Embryonic facial prominence (tissue), 1 donor: ENCODE data around the gene ERVH48-1.
"Not testable (repeated sequence)": the region's sequence is repeated elsewhere in the genome, so short reads cannot be mapped to it uniquely, and the experiment has no call there.

Experiments used
- DNase-seq: peaks from one replicate; pipeline ENCODE4 v3.0.0-alpha.2; 2016; ENCODE audit errors: extremely low spot score

ERVH48-1 gene

DNA sequence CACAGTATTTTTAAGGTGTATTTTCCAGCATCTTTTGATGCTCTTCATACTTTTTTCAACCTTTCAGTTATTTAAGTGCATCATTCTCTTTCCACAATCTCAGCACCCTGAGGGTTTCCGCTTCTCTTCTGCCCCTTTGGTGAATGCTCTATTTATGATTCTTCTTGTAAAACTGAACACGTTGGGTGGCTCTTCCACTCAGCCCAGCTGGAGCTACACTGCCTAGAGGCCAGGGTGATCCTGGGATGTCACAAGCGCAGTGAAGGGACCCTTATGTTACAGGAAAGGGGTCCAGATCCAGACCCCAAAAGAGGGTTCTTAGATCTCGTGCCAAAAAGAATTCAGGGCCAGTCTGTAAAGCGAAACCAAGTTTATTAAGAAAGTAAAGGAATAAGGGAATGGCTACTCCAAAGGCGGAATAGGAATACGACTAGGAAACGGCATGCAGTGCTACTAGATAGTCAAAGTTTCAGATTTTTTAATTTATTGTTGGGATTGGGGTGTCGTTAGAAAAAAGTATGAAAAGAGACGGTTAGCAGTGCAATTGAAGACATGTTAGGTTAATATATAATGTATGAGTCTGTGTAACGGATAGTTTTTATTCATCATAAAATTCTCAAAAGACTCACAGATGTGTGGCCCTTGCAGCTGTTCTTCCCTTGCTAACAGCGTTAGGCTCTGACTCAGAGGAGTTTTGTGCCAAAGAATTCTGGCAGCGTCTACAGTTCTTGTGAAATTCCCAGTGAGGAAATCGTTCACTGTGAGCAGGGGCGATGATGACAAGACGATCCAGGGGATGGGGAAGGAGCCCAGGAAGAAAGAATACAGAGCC is 14.4 kb upstream of the ERVH48-1 start:
- peak; percentile 63 for DNase-seq

DNA sequence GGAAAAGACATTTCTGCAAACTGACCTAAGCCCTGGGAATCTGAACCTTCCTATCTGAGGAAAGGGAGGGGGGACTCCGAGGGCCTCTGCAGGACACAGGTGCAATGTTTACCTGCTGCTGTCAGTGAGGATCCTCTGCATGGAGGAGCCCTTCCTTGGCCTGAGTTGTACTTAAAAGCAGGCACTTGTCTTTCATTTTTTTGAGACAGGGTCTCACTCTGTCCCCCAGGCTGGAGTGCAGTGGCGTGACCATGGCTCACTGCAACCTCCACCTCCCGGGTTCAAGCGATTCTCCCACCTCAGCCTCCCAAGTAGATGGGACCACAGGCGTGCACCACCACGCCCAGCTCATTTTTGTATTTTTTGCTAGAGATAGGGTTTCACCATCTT is 13.2 kb upstream of the ERVH48-1 start:
- DNase-seq, result not testable (repeated sequence)

DNA sequence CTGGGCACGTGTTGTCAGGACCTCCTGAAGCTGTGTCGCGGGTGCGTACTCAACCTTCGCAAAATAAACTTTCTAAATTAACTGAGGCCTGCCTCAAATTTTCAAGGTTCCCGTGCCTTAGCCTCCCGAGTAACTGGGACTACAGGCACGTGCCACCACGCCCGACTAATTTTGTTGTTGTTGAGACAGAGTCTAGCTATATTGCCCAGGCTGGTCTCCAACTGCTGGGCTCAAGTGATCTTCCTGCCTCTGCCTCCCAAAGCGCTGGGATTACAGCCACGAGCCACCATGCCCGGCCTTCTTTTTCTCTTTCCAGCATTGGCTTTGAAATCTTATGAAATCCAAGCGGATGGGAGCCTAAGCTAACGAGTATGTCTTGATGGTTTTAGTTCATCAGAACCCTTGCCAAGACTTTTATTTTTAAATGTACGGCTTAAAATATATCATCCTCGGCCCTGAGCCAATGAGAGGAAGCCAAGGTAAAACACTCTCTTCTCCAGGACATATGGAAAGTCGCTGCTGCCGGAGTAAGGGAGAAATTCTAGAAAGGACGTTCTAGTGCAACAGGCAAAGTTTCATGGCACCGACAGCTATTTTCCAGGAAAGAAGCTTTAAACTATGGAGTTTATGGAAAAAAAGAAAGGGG is 12.7 kb upstream of the ERVH48-1 start:
- no peak for DNase-seq

DNA sequence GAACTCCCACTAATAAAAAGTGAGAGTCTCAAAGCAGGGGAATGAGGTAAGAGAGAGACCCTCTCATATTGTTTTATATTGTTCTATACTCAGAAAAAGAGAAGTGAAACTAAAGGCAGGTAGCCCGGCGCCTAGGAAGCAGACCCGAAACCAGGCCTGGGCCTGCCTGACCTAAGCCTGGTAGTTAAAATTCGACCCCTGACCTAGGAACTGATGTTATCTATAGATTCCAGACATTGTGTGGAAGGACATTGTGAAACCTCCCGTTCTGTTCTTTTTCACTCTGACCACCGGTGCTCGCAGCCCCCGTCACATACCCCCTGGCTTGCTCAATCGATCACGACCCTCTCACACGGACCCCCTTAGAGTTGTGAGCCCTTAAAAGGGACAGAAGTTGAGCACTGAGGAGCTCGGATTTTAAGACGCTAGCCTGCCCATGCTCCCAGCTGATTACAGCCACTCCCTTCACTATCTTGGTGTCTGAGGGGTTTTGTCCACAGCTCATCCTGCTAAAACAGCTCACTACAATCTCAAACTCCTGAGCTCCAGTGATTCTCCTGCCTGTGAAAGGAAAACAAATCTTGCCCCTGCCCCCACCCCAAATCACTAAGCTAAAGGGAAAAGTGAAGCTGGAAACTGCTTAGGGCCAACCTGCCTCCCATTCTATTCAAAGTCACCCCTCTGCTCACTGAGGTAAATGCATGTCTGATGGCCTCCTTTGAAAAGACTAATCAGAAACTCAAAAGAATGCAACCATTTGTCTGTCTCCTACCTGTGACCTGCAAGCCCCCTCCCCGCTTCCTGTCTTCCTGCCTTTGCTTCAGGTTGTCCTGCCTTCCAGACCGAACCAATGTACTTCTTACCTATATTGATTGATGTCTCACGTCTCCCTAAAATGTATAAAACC is 11.9 kb upstream of the ERVH48-1 start:
- not testable (repeated sequence) for DNase-seq

DNA sequence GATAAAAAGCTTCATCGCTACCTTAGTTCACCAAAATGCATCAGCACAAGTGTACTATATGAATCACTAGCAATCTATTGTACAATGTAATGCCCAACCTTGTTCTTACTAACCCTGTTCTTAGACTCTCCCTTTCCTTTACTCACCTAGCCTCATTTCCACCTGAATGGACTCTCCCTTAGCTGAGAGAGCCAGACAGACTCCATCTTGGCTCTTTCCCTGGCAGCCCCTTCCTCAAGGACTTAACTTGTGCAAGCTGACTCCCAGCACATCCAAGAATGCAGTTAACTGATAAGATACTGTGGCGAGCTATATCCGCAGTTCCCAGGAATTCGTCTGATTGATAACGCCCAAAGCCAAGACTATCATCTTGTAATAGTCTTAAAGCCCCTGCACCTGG is 10.9 kb upstream of the ERVH48-1 start:
- not testable (repeated sequence) for DNase-seq

DNA sequence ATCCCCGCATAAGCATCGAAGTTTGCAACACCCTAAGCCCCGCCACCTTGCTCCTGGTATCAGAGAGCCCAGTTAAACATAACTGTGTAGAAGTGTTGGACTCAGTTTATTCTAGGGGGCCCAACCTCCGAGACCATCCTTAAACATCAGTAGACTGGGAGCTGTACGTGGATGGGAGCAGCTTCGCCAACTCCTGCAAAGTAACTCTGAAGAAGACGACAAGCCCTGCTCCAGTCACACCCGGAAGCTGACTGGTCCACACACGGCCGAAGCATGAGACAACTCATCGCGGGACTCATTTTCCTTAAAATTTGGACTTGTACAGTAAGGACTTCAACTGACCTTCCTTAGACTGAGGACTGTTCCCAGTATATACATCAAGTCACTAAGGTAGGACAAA is 8.5 kb upstream of the ERVH48-1 start:
- DNase-seq, result not testable (repeated sequence)

DNA sequence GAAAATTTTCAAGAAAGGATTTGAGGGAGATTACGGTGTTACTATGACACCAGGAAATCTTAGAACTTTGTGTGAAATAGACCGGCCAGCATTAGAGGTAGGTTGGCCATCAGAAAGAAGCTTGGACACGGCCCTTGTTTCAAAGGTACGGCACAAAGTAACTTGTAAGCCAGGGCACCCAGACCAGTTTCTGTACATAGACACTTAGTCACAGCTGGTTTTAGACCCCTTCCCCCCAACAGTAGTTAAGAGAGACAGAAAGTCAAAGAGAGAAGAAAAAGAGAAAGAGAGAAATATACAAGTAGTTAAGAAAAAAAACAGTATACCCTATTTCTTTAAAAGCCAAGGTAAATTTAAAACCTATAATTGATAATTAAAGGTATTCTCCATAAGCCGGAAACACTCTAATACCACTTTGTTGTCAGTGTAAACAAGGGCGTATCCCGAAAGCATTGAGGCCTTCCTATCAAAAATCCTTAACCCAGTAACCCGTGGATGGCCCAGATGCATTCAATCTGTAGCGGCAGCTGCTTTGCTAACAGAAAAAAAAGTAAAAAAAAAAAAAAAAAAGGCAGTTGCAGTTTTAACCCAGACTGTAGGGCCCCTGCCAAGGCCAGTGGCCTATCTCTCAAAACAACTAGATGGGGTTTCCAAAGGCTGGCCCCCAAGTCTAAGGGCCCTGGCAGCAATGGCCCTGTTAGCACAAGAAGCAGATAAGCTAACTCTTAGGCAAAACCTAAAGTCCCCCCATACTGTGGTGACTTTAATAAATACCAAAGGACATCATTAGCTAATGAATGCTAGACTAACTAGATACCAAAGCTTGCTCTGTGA is 7.9 kb upstream of the ERVH48-1 start:
- DNase-seq, result not testable (repeated sequence)

DNA sequence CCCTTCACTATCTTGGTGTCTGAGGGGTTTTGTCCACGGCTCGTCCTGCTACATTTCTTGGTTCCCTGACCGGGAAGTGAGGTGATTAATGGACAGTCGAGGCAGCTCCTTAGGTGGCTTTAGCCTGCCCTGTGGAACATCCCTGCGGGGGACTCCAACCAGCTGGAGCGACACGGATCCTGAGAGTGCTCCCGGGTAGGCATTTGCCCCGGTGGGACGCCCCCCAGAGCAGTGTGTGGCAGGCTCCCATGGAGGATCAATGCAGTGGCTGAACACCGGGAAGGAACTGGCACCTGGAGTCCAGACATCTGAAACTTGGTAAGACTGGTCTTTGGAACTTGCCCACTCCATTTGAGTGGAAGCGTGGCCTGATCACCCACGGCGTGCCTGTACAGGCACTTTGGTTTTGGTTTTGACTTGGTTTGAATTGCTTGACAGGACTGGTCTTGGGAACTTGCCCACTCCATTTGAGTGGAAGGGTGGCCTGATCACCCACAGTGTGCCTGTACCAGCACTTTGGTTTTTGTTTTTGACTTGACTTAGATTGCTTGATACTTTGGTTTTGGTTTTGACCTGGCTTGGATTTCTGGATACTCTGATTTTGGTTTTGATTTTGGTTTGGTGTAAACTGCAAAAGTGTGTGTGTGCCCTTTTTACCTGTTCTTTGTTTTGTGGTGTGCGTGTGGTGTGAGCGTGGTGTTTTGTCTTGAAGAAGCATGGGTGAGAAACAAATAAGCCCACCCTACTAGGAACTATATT is 7.1 kb upstream of the ERVH48-1 start:
- not testable (repeated sequence) for DNase-seq

DNA sequence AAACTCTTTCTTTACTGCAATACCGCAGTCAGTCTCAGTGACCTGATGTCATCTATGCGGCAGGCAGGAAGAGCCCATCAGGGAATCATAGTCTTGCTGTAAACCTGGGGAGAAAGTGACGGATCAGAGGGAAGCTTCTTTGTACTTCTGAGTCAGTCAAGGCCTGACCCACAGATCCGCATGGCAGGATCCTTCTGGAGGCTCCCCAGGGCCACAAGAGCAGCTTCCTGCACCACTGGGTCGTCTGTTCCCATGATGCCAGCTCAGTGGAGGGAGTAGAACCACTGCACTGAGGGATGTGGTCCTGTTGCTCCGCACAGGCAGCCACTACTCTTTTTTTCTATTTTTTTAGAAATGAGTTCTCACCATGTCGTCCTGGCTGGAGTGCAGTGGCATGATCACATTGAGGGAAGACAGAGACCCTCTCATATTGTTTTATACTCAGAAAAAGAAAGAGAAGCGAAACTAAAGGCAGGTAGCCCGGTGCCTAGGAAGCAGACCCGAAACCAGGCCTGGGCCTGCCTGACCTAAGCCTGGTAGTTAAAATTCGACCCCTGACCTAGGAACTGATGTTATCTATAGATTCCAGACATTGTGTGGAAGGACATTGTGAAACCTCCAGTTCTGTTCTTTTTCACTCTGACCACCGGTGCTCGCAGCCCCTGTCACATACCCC is 6.3 kb upstream of the ERVH48-1 start:
- DNase-seq, result no peak

DNA sequence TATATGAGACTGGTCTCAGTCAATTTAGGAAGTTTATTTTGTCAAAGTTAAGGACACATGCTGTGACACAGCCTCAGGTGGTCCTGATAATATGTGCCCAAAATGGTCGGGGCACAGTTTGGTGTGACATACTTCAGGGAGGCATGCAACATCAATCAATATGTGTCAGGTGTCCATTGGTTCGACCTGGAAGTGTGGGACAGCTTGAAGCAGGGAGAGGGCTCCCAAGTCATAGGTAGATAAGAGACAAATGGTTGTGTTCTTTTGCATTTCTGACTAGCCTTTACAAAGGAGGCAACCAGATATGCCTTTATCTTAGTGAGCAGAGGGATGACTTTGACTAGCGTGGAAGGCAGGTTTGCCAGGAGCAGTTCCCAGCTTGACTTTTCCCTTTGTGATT is 4.5 kb upstream of the ERVH48-1 start:
- DNase-seq, result no peak

DNA sequence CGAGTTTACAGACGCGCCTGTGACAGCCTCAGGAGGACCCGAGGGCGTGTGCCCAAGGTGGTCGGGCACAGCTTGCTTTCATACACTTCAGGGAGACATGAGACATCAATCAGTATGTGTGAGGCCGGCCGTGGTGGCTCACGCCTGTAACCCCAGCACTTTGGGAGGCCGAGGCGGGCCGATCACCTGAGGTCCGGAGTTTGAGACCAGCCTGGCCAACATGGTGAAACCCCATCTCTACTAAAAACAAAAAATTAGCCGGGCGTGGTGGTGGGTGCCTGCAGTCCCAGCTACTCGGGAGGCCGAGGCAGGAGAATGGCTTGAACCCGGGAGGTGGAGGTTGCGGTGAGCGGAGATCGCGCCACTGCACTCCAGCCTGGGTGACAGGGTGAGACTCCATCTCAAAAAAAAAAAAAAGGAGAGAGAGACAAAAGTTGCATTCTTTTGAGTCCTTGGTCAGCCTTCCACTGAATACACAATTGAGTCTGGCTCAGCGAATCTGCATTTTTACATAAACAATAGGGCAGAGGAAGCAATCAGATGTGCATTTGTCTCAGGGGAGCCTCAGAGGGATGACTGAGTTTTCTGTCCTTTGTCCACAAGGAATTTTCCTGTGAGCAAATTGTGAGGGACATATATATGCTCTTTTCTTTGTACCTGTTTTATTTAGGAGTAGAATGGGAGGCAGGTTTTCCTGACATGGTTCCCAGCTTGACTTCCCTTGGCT is 2.2 kb upstream of the ERVH48-1 start:
- not testable (repeated sequence) for DNase-seq

DNA sequence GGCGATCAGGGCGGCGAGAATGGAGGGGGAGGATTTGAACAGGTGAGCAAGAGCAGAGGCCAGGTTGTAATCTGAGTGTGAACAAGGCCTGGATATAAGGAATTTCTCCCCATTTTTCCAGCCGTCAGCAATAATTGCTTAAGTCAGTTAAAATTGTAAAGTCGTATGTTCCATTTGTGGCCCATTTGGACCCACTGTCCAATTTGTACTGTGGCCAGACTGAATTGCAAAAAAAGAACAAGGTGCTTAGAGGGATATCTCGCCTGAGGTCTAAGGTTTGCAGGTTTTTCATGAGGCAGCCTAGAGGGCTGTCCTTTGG is 1.0 kb downstream of the ERVH48-1 start:
- no peak for DNase-seq

DNA sequence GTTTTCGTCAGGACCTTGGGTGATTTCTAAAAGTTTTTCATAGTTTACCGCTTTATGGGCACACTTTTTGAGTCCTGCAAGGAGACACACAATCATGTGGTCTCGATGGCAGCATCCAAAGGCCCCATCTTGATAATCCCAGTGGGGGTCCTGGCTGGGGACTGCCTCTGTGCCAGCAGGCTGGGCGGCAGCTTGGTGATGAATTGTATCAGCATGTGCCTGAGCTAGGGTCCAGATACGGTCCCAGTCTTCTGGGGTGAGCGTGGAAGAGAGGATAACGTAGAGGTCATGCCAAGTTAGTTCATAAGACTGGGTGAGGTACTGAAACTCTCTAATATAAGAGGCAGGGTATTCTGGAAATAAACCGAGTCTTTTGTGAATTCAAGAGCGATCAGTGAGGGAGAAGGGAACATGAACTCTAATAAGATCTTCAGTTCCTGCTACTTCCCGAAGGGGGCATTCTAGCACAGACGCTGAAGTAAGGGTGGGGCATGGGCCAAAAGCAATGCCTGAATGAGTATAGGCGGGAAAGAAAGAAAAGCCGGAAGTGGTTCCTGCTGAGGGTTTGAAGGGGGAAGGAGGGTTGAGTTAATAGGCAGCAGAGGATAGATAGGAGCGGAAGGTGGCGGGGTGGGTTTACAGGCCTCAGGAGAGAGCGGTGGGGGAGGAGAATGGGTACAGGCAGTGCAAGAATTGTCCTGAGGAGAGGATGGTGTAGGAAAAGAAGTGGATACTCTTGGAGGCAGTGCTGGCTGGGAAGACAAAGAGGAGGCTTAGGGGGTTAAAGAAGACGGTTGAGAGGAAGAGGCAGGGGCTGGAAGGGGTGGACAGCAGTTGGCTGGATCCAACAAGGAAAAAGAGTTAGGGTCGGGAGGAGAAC is 1.6 kb downstream of the ERVH48-1 start:
- DNase-seq, result peak; percentile 60

DNA sequence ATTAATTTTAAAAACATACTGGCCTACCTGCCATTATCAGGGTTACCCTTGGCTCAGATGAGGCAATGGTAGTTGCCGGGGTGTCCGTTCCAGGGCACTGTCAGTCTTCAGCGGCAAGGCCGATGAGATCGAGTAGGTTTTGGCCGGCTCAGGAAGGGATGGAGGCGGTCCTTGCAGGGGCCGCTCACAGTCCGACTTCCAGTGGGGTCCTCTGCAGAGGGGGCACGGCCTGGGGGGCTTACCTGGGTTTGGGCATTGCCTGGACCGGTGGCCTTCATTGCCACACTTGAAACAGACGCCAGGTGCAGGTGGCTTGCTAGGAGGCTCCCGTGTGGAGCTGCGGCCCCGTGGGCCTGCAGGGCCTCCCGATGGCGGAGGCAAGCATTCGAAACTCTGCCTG is 2.5 kb downstream of the ERVH48-1 start:
- no peak for DNase-seq

DNA sequence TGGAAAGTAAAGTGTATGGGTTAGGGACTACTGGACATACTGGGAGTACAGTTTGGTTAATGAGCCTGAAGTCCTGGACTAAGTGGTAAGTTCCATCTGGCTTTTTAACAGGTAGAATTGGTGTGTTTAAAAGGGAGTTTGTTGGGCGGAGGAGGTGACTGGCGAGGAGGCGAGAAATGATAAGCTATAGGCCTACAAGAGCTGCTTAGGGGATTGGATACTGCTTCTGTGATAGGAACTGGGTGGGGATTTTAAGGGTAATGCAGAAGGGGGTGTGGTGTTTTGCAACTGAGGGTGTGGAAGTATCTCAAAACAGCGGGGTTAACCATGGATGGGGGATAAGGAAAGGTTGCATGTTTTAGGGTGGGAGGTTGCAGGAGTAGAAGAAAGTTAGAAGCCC is 3.5 kb downstream of the ERVH48-1 start:
- DNase-seq, result no peak

DNA sequence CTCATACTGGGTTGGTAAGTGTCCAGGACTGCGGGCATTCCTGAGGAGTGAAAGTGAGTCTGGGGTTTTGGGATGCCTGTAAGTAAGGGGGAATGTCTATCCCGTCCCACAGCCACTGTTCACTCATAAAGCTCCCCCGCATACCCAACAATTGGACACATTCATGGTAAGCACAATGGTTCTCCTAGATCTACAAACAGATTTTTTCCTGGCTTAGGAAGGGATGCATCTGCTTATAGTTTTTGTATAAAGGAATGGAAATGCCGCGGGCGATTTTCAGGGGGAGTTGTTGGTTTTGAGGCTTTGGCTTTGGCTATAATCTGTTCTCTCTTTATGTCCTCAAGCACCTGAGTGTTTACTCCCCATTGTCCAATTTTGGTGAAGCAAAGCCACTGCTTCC is 7.1 kb downstream of the ERVH48-1 start:
- no peak for DNase-seq

DNA sequence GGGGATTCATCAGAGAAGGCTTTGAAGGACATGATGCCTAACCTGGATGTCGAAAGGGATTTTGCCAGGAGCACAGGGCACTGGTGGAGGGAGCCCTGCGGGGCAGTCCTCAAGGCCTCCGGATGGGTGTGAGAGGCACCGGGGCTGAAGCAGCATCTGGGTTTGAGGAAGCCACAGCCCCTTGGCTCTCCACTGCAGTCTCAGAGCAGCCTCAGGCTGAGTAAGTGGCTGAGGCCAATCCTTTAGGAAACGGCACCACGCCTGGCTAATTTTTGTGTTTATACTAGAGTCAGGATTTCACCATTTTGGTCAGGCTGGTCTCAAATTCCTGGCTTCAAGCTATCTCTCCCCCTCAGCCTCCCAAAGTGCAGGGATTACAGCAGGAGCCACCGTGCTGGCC is 12.0 kb downstream of the ERVH48-1 start:
- DNase-seq, result no peak

DNA sequence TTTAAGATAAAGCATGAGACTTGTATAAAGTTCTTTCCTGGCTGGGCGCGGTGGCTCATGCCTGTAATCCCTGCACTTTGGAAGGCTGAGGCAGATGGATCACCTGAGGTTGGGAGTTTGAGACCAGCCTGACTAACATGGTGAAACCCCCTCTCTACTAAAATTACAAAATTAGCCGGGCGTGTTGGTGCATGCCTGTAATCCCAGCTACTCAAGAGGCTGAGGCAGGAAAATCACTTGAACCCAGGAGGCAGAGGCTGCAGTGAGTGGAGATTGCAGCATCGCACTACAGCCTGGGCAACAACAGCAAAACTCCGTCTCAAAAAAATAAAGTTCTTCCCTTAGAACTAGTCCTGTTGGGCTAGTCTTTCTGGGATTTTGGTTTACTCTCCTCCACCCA is 13.5 kb downstream of the ERVH48-1 start:
- not testable (repeated sequence) for DNase-seq

DNA sequence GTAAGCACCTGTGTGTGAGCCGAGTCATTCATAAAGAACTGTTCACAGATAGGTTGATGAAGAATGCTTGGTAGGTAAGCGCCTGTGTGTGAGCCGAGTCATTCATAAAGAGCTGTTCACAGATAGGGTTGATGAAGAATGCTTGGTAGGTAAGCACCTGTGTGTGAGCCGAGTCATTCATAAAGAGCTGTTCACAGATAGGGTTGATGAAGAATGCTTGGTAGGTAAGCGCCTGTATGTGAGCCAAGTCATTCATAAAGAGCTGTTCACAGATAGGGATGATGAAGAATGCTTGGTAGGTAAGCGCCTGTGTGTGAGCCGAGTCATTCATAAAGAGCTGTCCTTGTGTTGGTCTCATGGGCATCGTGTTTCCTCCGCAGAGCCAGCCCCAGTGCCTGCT is 16.9 kb downstream of the ERVH48-1 start:
- not testable (repeated sequence) for DNase-seq
